PC-9 (cell line): ENCODE results near the gene TAF11L9. TPM values are rescaled to one million over a fixed set of nuclear protein-coding genes. Genes with fewer than 3 reads are reported as not detected.
"Not testable (repeated sequence)": the region's sequence is repeated elsewhere in the genome, so short reads cannot be mapped to it uniquely, and the experiment has no call there.

Experiments used
- Bru-seq: library from RNA; stranded (reverse); fragments of 400-500 nt; gene quantifications from one replicate; lab custom pipeline; 2021; lab: Mats Ljungman, UMichigan
- BruChase-seq, 2 experiments: library from RNA; stranded (reverse); fragments of 400-500 nt; gene quantifications; one replicate each; lab custom pipeline; 2021; lab: Mats Ljungman, UMichigan
- BruUV-seq: library from RNA; stranded (reverse); fragments of 400-500 nt; replicated peaks from 2 replicates; lab custom pipeline; 2021; lab: Mats Ljungman, UMichigan
- CTCF ChIA-PET: fragments of 300-600 bp; sonication (Branson Sonifier 250); formaldehyde crosslinking; loops from one replicate; lab custom pipeline; 2022; ENCODE audit warnings: antibody characterized with exemption; lab: Charles Lee
- POLR2A ChIA-PET: fragments of 300-600 bp; sonication (Branson Sonifier 250); formaldehyde crosslinking; loops from one replicate; lab custom pipeline; 2022; ENCODE audit warnings: antibody characterized with exemption; ENCODE audit not compliant: unreplicated experiment; lab: Charles Lee
- DNase-seq, 2 experiments: peaks; one replicate each; pipeline versions ENCODE4 v3.0.0 to v3.0.0-alpha.2; 2015 to 2022; ENCODE audit warnings: mixed read lengths in 1 of 2
- H2AFZ ChIP-seq: fragments of 200-600 bp; sonication (generic); 2 replicates; pipeline ENCODE4 v1.8.1; 2017; ENCODE audit warnings: antibody characterized with exemption
- H3F3A ChIP-seq: fragments of 200-600 bp; sonication (generic); 2 replicates; pipeline ENCODE4 v1.8.1; 2017; ENCODE audit warnings: antibody characterized with exemption, mild to moderate bottlenecking, low read depth; ENCODE audit not compliant: insufficient read depth
- H3K27ac ChIP-seq: fragments of 200-600 bp; sonication (generic); 2 replicates; pipeline ENCODE4 v1.6.1; 2016; ENCODE audit warnings: mixed run types
- H3K27me3 ChIP-seq: fragments of 200-600 bp; sonication (generic); 2 replicates; pipeline ENCODE4 v1.6.1; 2016; ENCODE audit warnings: low read depth, mixed run types; ENCODE audit not compliant: insufficient read depth
- H3K36me3 ChIP-seq: fragments of 200-600 bp; sonication (generic); 2 replicates; pipeline ENCODE4 v1.6.1; 2016; ENCODE audit warnings: low read depth, mixed run types
- H3K4me1 ChIP-seq: fragments of 200-600 bp; sonication (generic); replicated peaks from 2 replicates; pipeline ENCODE4 v1.6.1; 2016; ENCODE audit warnings: mixed run types; ENCODE audit not compliant: insufficient read depth
- H3K4me2 ChIP-seq: fragments of 200-600 bp; sonication (generic); 2 replicates; pipeline ENCODE4 v1.6.1; 2017; ENCODE audit warnings: mixed run types
- H3K4me3 ChIP-seq: fragments of 200-600 bp; sonication (generic); 2 replicates; pipeline ENCODE4 v1.6.1; 2016; ENCODE audit warnings: mixed run types
- H3K79me2 ChIP-seq: fragments of 200-600 bp; sonication (generic); 2 replicates; pipeline ENCODE4 v1.6.1; 2017; ENCODE audit warnings: low read depth, mixed run types
- H3K9me2 ChIP-seq: fragments of 200-600 bp; sonication (generic); 2 replicates; pipeline ENCODE4 v1.8.1; 2017; ENCODE audit warnings: mild to moderate bottlenecking; ENCODE audit not compliant: insufficient read depth
- H3K9me3 ChIP-seq: fragments of 200-600 bp; sonication (generic); 2 replicates; pipeline ENCODE4 v1.8.1; 2016; ENCODE audit warnings: low read depth; ENCODE audit not compliant: insufficient read depth
- H4K20me1 ChIP-seq: fragments of 200-600 bp; sonication (generic); 2 replicates; pipeline ENCODE4 v1.8.1; 2017; ENCODE audit not compliant: insufficient read depth
- EZH2 ChIP-seq: fragments of 200-600 bp; sonication (generic); IDR thresholded peaks from 2 replicates; pipeline ENCODE4 v1.8.0; 2017; ENCODE audit warnings: antibody characterized with exemption, low read depth
- intact Hi-C: fragments of 100-400 bp; cut with micrococcal nuclease; formaldehyde crosslinking; loops from one replicate; pipeline ENCODE4 v1.10.0; 2022; ENCODE audit not compliant: unreplicated experiment
- long read RNA-seq: library from polyadenylated mRNA; stranded (forward); transcript quantifications from one replicate; pipeline ENCODE4 v2.0.0, GENCODE V29; 2022
- total RNA-seq: library from RNA; stranded (reverse); gene quantifications from 2 replicates; pipeline ENCODE4 v1.2.3, GENCODE V29; 2021
- TF ChIP-seq, protein P1 (sequence below): fragments of 200-600 bp; sonication (generic); conservative IDR thresholded peaks from 2 replicates; pipeline ENCODE4 v1.6.1; 2017; ENCODE audit warnings: mixed run types, antibody characterized with exemption, mild to moderate bottlenecking, moderate library complexity

The TAF11L9 gene
- total RNA-seq (not detected in 2 replicates), Bru-seq, nascent RNA (not detected), BruChase-seq, experiment 1, labeled RNA remaining after a 2-hour chase (not detected), BruChase-seq, experiment 2, labeled RNA remaining after a 6-hour chase (not detected)
- long read RNA-seq: 0 reads

DNA sequence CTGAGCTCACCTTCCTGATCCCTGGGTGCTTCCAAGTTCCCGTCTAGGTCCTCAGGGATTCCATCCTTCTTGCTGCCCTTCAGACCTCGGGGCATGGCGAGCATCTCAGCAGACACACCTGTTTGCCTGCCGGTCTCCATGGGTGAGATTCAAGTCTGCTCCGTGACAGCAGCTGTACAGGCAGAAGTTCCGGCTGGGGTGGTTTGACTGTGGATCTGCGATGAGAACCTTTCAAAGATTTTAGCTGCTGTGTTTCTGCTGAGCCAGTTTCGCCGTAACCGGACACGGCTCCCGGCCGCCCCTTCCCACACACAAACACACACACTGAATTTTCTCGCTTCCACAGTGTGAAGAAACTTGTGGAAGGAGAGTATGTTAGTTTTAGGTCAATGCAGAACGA is at the start of gene TAF11L9:
TSS of gene TAF11L9 (minus strand) at position 140 of the 400 bp plus-strand sequence.
- H3K4me1 ChIP-seq, H3K79me2 ChIP-seq, CTCF ChIA-PET, H3K4me3 ChIP-seq, H3K4me2 ChIP-seq, H3K27ac ChIP-seq, DNase-seq, H3K36me3 ChIP-seq, intact Hi-C loops, POLR2A ChIA-PET, H3K9me3 ChIP-seq, H2AFZ ChIP-seq, H3K9me2 ChIP-seq, H3K27me3 ChIP-seq, H3F3A ChIP-seq, BruUV-seq, H4K20me1 ChIP-seq: not testable (repeated sequence)

DNA sequence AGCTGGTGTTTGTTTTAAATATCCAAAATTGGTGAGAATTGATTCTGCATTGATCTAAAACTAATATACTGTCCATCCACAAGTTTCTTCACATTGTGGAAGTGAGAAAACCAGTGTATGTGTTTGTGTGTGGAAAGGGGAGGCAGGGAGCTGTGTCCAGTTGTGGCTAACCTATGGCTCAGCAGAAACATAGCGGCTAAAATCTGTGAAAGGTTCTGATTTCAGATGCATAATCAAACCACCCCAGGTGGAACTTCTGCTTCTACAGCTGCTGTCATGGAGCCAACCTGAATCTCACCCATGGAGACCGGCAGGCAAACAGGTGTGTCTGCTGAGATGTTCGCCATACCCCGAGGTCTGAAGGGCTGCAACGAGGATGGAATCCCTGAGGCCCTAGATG is 40.0 kb upstream of the TAF11L9 start, which contains the start of gene TAF11L14:
TSS of gene TAF11L14 (plus strand) at position 301 of the 400 bp plus-strand sequence.
- H3K4me2 ChIP-seq: peak within 1 kb of the TSS; percentile 49
- H4K20me1 ChIP-seq: no peaks in the 10 kb centered on the region
- no peaks in the 10 kb centered on the region for H3K9me2 ChIP-seq
- ChIA-PET CTCF (no interaction called here), POLR2A (no interaction called here)
- DNase-seq: no peak
- no peaks in the 10 kb centered on the region for H3K79me2 ChIP-seq
- H3K4me1 ChIP-seq: no peaks in the 10 kb centered on the region
- no peaks in the 10 kb centered on the region for H3K9me3 ChIP-seq
- no peaks in the 10 kb centered on the region for H3K36me3 ChIP-seq
- H3K4me3 ChIP-seq: no peak within 1 kb of the TSS
- H3K27ac ChIP-seq: no peak within 1 kb of the TSS
- H2AFZ ChIP-seq: no peak within 1 kb of the TSS
- H3K27me3 ChIP-seq: peaks cover 27% of the 10 kb centered on the region
- H3F3A ChIP-seq: no peaks in the 10 kb centered on the region
- BruUV-seq: no TSS peak
- intact Hi-C loops: no loop called here
- TF ChIP-seq, protein P1, sequence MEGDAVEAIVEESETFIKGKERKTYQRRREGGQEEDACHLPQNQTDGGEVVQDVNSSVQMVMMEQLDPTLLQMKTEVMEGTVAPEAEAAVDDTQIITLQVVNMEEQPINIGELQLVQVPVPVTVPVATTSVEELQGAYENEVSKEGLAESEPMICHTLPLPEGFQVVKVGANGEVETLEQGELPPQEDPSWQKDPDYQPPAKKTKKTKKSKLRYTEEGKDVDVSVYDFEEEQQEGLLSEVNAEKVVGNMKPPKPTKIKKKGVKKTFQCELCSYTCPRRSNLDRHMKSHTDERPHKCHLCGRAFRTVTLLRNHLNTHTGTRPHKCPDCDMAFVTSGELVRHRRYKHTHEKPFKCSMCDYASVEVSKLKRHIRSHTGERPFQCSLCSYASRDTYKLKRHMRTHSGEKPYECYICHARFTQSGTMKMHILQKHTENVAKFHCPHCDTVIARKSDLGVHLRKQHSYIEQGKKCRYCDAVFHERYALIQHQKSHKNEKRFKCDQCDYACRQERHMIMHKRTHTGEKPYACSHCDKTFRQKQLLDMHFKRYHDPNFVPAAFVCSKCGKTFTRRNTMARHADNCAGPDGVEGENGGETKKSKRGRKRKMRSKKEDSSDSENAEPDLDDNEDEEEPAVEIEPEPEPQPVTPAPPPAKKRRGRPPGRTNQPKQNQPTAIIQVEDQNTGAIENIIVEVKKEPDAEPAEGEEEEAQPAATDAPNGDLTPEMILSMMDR: no peak
- TF ChIP-seq EZH2: no peak

DNA sequence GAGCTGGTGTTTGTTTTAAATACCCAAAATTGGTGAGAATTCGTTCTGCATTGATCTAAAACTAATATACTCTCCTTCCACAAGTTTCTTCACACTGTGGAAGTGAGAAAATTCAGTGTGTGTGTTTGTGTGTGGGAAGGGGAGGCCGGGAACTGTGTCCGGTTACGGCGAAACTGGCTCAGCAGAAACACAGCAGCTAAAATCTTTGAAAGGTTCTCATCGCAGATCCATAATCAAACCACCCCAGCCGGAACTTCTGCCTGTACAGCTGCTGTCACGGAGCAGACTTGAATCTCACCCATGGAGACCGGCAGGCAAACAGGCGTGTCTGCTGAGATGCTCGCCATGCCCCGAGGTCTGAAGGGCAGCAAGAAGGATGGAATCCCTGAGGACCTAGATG is 37.6 kb upstream of the TAF11L9 start, which contains the start of gene TAF11L13:
TSS of gene TAF11L13 (plus strand) at position 301 of the 400 bp plus-strand sequence.
- H3K4me1 ChIP-seq, H2AFZ ChIP-seq, H3K36me3 ChIP-seq, H3K9me3 ChIP-seq, H4K20me1 ChIP-seq, intact Hi-C loops, H3K79me2 ChIP-seq, H3F3A ChIP-seq, H3K27ac ChIP-seq, H3K9me2 ChIP-seq, DNase-seq, POLR2A ChIA-PET, BruUV-seq, CTCF ChIA-PET, H3K4me3 ChIP-seq, H3K4me2 ChIP-seq: not testable (repeated sequence)
- peaks cover 34% of the 10 kb centered on the region for H3K27me3 ChIP-seq

DNA sequence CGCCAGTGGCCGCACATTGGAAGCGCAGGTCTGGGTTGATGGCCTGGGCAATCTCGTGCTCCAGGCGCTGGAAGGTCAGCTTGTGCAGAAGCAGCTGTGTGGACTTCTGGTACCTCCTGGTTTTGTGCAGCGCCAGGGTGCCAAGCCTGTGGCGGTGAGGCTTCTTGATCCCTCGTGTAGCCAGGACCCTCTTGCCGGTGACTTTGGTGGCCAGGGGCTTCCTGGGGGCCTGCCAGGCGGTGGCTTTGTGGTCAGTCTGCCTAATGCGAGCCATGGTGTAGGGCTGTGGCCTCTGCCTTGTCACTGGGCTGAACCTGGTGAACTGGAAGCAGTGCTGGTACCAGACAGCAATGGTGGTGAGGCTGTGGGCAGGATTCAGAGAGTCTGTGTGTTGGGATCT is 31.5 kb upstream of the TAF11L9 start:
- Histone ChIP-seq H3K9me3 (no peaks in the 10 kb centered on the region), H3K4me3 (no peak overlapping the region), H4K20me1 (no peaks in the 10 kb centered on the region), H3K79me2 (no peaks in the 10 kb centered on the region), H3K36me3 (no peaks in the 10 kb centered on the region), H3K4me1 (no peaks in the 10 kb centered on the region), H2AFZ (no peak overlapping the region), H3K27ac (no peak overlapping the region), H3K27me3 (peaks cover 49% of the 10 kb centered on the region), H3K9me2 (no peaks in the 10 kb centered on the region), H3F3A (no peaks in the 10 kb centered on the region), H3K4me2 (no peak overlapping the region)
- no peak for TF ChIP-seq EZH2
- TF ChIP-seq, protein P1: no peak
- DNase-seq: no peak
- no TSS peak for BruUV-seq
- ChIA-PET POLR2A (no interaction called here), CTCF (no interaction called here)
- intact Hi-C loops: no loop called here
